NT2/D1 (cell line): ENCODE data around the gene RHOU.

ENCODE experiments used
- SUZ12 ChIP-seq: IDR thresholded peaks from 2 replicates; pipeline ENCODE4 v1.6.1; 2011; ENCODE audit not compliant: insufficient read length, insufficient read depth; ENCODE audit errors: extremely low read depth
- YY1 ChIP-seq: IDR thresholded peaks from 2 replicates; pipeline ENCODE4 v1.6.1; 2011; ENCODE audit not compliant: insufficient read length, insufficient read depth
- ZNF274 ChIP-seq: IDR thresholded peaks from 2 replicates; pipeline ENCODE4 v1.6.1; 2011; ENCODE audit warnings: mild to moderate bottlenecking, low read depth, low read length

GRCh38 chr1:228767636-228768354 is 32.5 kb downstream of the RHOU start:
- TF ChIP-seq YY1, result no peak
- no peak for TF ChIP-seq ZNF274
- no peak for TF ChIP-seq SUZ12
